Measurements from ENCODE around the gene ZSWIM3. TPM values are rescaled to one million over a fixed set of nuclear protein-coding genes. Genes with fewer than 3 reads are reported as not detected.

The ZSWIM3 gene
- total and polyA plus RNA-seq, 8 donors, result 3.5 to 6.7 (median 5.7) TPM

GRCh38 chr20:45859916-45860315 lies 2.5 kb downstream of the ZSWIM3 start:
- Histone ChIP-seq H3K27ac (no peak overlapping the region), H3K4me3 (no peak overlapping the region), H3K36me3 (no peaks in the 10 kb centered on the region), H3K9me3 (no peaks in the 10 kb centered on the region), H3K4me1 (peaks cover 18 to 38% of the 10 kb centered on the region in 2 donors), H3K27me3 (no peaks in the 10 kb centered on the region)
- TF ChIP-seq, protein P1, sequence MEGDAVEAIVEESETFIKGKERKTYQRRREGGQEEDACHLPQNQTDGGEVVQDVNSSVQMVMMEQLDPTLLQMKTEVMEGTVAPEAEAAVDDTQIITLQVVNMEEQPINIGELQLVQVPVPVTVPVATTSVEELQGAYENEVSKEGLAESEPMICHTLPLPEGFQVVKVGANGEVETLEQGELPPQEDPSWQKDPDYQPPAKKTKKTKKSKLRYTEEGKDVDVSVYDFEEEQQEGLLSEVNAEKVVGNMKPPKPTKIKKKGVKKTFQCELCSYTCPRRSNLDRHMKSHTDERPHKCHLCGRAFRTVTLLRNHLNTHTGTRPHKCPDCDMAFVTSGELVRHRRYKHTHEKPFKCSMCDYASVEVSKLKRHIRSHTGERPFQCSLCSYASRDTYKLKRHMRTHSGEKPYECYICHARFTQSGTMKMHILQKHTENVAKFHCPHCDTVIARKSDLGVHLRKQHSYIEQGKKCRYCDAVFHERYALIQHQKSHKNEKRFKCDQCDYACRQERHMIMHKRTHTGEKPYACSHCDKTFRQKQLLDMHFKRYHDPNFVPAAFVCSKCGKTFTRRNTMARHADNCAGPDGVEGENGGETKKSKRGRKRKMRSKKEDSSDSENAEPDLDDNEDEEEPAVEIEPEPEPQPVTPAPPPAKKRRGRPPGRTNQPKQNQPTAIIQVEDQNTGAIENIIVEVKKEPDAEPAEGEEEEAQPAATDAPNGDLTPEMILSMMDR (IDR thresholded peaks at IDR 0.05), result no peak
- DNase-seq (no peak), ATAC-seq (no peak)
- intact Hi-C loops (cut with DNase I), result no loop called here

DNA sequence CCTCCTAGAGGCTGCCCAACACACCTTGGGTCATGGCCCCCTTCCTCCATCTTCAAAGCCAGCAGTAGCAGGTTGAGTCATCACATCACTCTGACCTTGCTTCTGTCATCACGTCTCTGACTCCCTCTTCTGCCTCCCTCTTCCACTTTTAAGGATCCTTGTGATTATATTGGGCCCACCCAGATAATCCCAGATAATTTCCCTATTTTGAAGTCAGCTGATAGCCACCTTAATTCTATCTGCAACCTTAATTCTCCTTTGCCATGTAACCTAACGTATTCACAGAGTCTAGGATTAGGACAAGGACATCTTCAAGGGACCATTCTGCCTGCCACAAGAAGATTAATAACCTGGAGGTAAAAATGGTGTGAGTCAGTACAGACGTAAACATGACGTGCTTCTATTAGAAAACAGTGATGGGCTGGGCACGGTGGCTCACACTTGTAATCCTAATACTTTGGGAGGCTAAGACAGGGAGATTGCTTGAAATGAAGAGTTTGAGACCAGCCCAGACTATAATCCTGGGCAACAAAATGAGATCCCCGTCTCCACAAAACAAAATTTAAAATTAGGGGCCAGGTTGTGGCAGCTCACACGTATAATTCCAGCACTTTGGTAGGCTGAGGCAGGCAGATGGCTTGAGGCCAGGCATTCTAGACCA lies 3.3 kb downstream of the ZSWIM3 start:
- Histone ChIP-seq H3K4me1 (peaks cover 17 to 31% of the 10 kb centered on the region in 2 donors), H3K27ac (no peak overlapping the region), H3K4me3 (no peak overlapping the region), H3K9me3 (no peaks in the 10 kb centered on the region), H3K27me3 (no peaks in the 10 kb centered on the region), H3K36me3 (no peaks in the 10 kb centered on the region)
- ATAC-seq, result no peak
- DNase-seq, result no peak
- intact Hi-C loops (cut with DNase I), result no loop called here
- TF ChIP-seq, protein P1 (IDR thresholded peaks at IDR 0.05), result no peak

GRCh38 chr20:45861221-45862075 lies 4.0 kb downstream of the ZSWIM3 start:
- Histone ChIP-seq H3K36me3 (no peaks in the 10 kb centered on the region), H3K9me3 (no peaks in the 10 kb centered on the region), H3K4me3 (no peak overlapping the region), H3K27me3 (no peaks in the 10 kb centered on the region), H3K27ac (no peak overlapping the region), H3K4me1 (peaks cover 9 to 23% of the 10 kb centered on the region in 2 donors)
- intact Hi-C loops (cut with DNase I), result no loop called here
- ATAC-seq (no peak), DNase-seq (no peak)
- TF ChIP-seq, protein P1 (IDR thresholded peaks at IDR 0.05), result no peak

GRCh38 chr20:45863543-45864470 lies 6.4 kb downstream of the ZSWIM3 start:
- ATAC-seq (no peak), DNase-seq (no peak)
- H3K36me3 ChIP-seq, result no peaks in the 10 kb centered on the region
- intact Hi-C loops (cut with DNase I), result no loop called here
- H3K4me1 ChIP-seq, result peaks cover 0 to 7% of the 10 kb centered on the region in 2 donors
- no peak overlapping the region for H3K27ac ChIP-seq
- no peak overlapping the region for H3K4me3 ChIP-seq
- H3K27me3 ChIP-seq, result no peaks in the 10 kb centered on the region
- H3K9me3 ChIP-seq, result no peaks in the 10 kb centered on the region
- TF ChIP-seq, protein P1 (IDR thresholded peaks at IDR 0.05), result no peak

Data from left lung (tissue), 10 donors.